CD1c-positive myeloid dendritic cell (primary cell): Measurements from ENCODE around the gene TP53I11.

Experiments used
- DNase-seq: peaks from one replicate; pipeline ENCODE4 v3.0.0-alpha.2; 2016; ENCODE audit errors: extremely low spot score

TP53I11 gene

DNA sequence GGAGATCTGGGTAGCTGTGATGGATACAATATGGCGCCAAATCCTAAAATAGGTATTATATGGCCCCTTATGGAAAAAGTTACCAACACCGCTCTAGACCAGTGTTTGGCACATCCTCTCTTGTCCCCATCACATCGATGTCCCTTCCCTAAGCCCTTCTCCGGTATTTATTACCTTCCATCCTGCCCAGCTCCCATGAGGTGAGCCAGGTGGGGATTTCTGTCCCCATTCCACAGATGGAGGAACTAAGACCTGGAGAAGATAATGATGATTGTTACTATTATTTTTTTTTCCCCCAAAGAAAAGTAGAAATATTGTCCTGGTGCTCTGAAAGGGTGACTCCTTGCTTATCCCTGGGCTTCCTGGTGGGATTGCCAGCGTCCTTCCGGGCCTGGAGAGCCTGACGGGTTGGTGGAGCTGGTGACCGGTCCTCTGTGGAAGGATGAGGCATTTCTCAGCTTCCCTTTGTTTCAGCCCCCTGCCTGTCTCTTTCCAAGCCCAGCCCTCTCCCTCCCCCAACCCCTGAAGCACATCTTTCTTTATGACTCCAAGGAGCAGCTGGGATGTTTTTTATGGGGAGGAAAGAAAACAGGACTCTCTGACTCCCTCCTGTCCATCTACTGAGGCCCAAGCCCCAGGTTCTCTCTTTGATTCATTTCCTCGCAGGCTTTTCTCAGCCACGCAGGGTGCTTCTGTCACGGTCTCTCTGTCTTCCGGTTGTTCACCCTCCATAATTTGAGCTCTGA, 65.4 kb downstream of the TP53I11 start:
- DNase-seq = no peak

DNA sequence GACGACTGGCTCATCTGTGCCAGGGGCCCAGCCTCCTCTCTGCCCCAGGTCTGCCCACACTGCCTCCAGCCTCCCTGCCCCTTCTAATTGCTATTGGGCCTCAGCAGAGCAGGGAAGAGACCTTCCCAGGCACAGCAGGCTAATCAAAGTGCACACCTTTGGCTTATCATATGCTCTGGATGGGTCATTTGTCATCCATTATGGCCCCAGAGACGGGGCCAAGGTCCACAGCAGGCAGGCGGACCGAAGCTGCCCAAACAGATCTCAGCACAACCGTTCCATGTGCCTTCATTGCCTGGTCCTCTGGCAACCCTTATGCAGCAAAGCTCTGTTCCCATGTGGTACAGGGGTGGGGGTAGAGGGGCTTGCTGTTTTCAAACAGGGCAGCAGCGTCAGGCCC, 66.6 kb downstream of the TP53I11 start:
- no peak for DNase-seq

DNA sequence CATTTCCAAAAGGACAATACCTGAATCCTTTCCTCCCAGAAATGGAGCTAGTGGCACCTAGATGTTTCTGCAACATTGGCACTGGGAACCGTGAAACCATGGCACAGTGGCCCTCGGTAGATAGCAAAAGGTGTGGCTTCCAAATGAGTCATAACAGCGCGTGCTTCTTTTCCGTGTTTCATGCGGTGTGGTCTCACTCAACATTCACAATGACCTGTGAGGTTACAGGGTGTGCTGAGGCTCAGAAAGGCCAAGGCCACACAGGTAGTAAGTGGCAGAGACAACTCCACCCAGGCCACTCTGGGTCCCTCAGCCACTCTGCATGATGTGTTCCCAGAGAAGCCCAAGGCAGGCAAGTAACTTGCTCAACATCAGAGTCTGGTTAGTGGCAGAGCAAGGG, 67.4 kb downstream of the TP53I11 start:
- DNase-seq = no peak
